ENCODE data around the gene PDIK1L. TPM values are rescaled to one million over a fixed set of nuclear protein-coding genes. Genes with fewer than 3 reads are reported as not detected.

Gene PDIK1L
- total and polyA plus RNA-seq, 2 donors (not counting 1 experiment from before 2014, with no cell fraction given): 1.3 to 17.3 TPM

GRCh38 chr1:26066857-26067256 lies 44.8 kb upstream of the PDIK1L start:
- DNase-seq (no peak), ATAC-seq (ENCODE audit: low read depth) (no peak)
- no peaks in the 10 kb centered on the region for H3K4me1 Mint-ChIP-seq
- Histone ChIP-seq H3K4me2 (replicated peaks; ENCODE audit: low read depth, low read length, poor library complexity, severe bottlenecking) (no peak overlapping the region), H3K36me3 (replicated peaks in 1 of 2; ENCODE audit: control extremely low read depth in 1 of 2, control insufficient read depth in 1 of 2, extremely low read depth in 1 of 2, insufficient read depth in 2 of 2, low read length in 1 of 2) (no peaks in the 10 kb centered on the region), H2AFZ (ENCODE audit: insufficient read depth, low read depth, low read length, poor library complexity, severe bottlenecking) (no peak overlapping the region), H3K27me3 (replicated peaks in 1 of 4; ENCODE audit: control extremely low read depth in 1 of 4, control insufficient read depth in 3 of 4, insufficient read depth in 4 of 4, low read length in 3 of 4) (no peaks in the 10 kb centered on the region), H3K9ac (ENCODE audit: low read length) (no peak overlapping the region), H4K20me1 (ENCODE audit: control insufficient read depth, insufficient read depth, low read length, poor library complexity, severe bottlenecking) (no peaks in the 10 kb centered on the region), H3K9me3 (ENCODE audit: control extremely low read depth in 1 of 3, control insufficient read depth in 2 of 3, insufficient read depth in 1 of 3, low read length in 2 of 3) (no peaks in the 10 kb centered on the region), H3K27ac (ENCODE audit: low read length in 2 of 2) (no peak overlapping the region), H3K4me3 (ENCODE audit: control extremely low read depth in 1 of 5, extremely low read depth in 1 of 5, insufficient read depth in 1 of 5, low read depth in 2 of 5, low read length in 4 of 5) (no peak overlapping the region), H3K4me1 (ENCODE audit: control insufficient read depth in 2 of 2, insufficient read depth in 2 of 2, low read length in 2 of 2) (no peaks in the 10 kb centered on the region), H3K79me2 (ENCODE audit: control insufficient read depth, insufficient read depth, low read length) (no peaks in the 10 kb centered on the region)
- intact Hi-C loops (cut with micrococcal nuclease): no loop called here
- H3K9me3 Mint-ChIP-seq (ENCODE audit: insufficient read depth): no peaks in the 10 kb centered on the region
- TF ChIP-seq, protein P1, sequence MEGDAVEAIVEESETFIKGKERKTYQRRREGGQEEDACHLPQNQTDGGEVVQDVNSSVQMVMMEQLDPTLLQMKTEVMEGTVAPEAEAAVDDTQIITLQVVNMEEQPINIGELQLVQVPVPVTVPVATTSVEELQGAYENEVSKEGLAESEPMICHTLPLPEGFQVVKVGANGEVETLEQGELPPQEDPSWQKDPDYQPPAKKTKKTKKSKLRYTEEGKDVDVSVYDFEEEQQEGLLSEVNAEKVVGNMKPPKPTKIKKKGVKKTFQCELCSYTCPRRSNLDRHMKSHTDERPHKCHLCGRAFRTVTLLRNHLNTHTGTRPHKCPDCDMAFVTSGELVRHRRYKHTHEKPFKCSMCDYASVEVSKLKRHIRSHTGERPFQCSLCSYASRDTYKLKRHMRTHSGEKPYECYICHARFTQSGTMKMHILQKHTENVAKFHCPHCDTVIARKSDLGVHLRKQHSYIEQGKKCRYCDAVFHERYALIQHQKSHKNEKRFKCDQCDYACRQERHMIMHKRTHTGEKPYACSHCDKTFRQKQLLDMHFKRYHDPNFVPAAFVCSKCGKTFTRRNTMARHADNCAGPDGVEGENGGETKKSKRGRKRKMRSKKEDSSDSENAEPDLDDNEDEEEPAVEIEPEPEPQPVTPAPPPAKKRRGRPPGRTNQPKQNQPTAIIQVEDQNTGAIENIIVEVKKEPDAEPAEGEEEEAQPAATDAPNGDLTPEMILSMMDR (IDR thresholded peaks at IDR 0.05): no peak
- TF ChIP-seq EZH2 (IDR thresholded peaks at IDR 0.05; ENCODE audit: borderline replicate concordance, insufficient read depth, low read depth, low read length, poor library complexity, severe bottlenecking): no peak
- CTCF ChIA-PET: no interaction called here
- peaks cover 27% of the 10 kb centered on the region for H3K27me3 Mint-ChIP-seq
- 83% methylated on average over 3 of the region's 4 CpGs for WGBS (ENCODE audit: insufficient coverage)
- POLR2A ChIA-PET: no interaction called here
- H3K27ac Mint-ChIP-seq: no peak overlapping the region
- H3K4me3 Mint-ChIP-seq: no peak overlapping the region

GRCh38 chr1:26067432-26067911 lies 44.2 kb upstream of the PDIK1L start, which contains the start of gene TRIM63:
Gene TRIM63 (minus strand): TSS chr1:26067630. CDS start chr1:26067494, 136 bp downstream.
- Mint-ChIP-seq H3K9me3 (ENCODE audit: insufficient read depth) (no peaks in the 10 kb centered on the region), H3K27me3 (peaks cover 30% of the 10 kb centered on the region), H3K4me3 (no peak within 1 kb of the TSS), H3K27ac (peak within 1 kb of the TSS; percentile 16), H3K4me1 (no peaks in the 10 kb centered on the region)
- H2AFZ ChIP-seq (ENCODE audit: insufficient read depth, low read depth, low read length, poor library complexity, severe bottlenecking): no peak within 1 kb of the TSS
- 82% methylated on average over 9 of the region's 9 CpGs for WGBS (ENCODE audit: insufficient coverage)
- CTCF ChIA-PET: no interaction called here
- H3K27ac ChIP-seq (ENCODE audit: low read length in 2 of 2): no peak within 1 kb of the TSS
- H4K20me1 ChIP-seq (ENCODE audit: control insufficient read depth, insufficient read depth, low read length, poor library complexity, severe bottlenecking): no peaks in the 10 kb centered on the region
- H3K9ac ChIP-seq (ENCODE audit: low read length): no peak within 1 kb of the TSS
- H3K9me3 ChIP-seq (ENCODE audit: control extremely low read depth in 1 of 3, control insufficient read depth in 2 of 3, insufficient read depth in 1 of 3, low read length in 2 of 3): no peaks in the 10 kb centered on the region
- no peaks in the 10 kb centered on the region for H3K79me2 ChIP-seq (ENCODE audit: control insufficient read depth, insufficient read depth, low read length)
- H3K4me3 ChIP-seq (ENCODE audit: control extremely low read depth in 1 of 5, extremely low read depth in 1 of 5, insufficient read depth in 1 of 5, low read depth in 2 of 5, low read length in 4 of 5): no peak within 1 kb of the TSS
- no peak for ATAC-seq (ENCODE audit: low read depth)
- H3K4me1 ChIP-seq (ENCODE audit: control insufficient read depth in 2 of 2, insufficient read depth in 2 of 2, low read length in 2 of 2): no peaks in the 10 kb centered on the region
- no peaks in the 10 kb centered on the region for H3K27me3 ChIP-seq (replicated peaks in 1 of 4; ENCODE audit: control extremely low read depth in 1 of 4, control insufficient read depth in 3 of 4, insufficient read depth in 4 of 4, low read length in 3 of 4)
- POLR2A ChIA-PET: no interaction called here
- no peak within 1 kb of the TSS for H3K4me2 ChIP-seq (replicated peaks; ENCODE audit: low read depth, low read length, poor library complexity, severe bottlenecking)
- no peak for DNase-seq
- intact Hi-C loops (cut with micrococcal nuclease): no loop called here
- no peak for TF ChIP-seq EZH2 (IDR thresholded peaks at IDR 0.05; ENCODE audit: borderline replicate concordance, insufficient read depth, low read depth, low read length, poor library complexity, severe bottlenecking)
- TF ChIP-seq, protein P1 (IDR thresholded peaks at IDR 0.05): no peak
- no peaks in the 10 kb centered on the region for H3K36me3 ChIP-seq (replicated peaks in 1 of 2; ENCODE audit: control extremely low read depth in 1 of 2, control insufficient read depth in 1 of 2, extremely low read depth in 1 of 2, insufficient read depth in 2 of 2, low read length in 1 of 2)

All from B cell (primary cell).